Ovary (tissue), 3 donors: Measurements from ENCODE around the gene FXYD1.

Source experiments
- EP300 ChIP-seq: sonication (generic); formaldehyde crosslinking; IDR thresholded peaks from one replicate; pipeline ENCODE4 v1.6.1; 2017; ENCODE audit warnings: antibody characterized with exemption
- POLR2A ChIP-seq: fragments of 450-650 bp; IDR thresholded peaks from one replicate; pipeline ENCODE4 v1.6.1; 2017; ENCODE audit warnings: antibody characterized with exemption, mild to moderate bottlenecking, moderate library complexity
- TF ChIP-seq, protein P1 (sequence below), 3 donors: fragments of 450-650 bp in 2 of 3; fragments of 200-600 bp in 1 of 3; IDR thresholded peaks; one replicate each; pipeline versions ENCODE4 v1.5.1 to v1.8.0; 2016 to 2022; ENCODE audit warnings: antibody characterized with exemption in 3 of 3, mild to moderate bottlenecking in 1 of 3
- donor health status: DM: no; HTN: no; CAD: no.

DNA sequence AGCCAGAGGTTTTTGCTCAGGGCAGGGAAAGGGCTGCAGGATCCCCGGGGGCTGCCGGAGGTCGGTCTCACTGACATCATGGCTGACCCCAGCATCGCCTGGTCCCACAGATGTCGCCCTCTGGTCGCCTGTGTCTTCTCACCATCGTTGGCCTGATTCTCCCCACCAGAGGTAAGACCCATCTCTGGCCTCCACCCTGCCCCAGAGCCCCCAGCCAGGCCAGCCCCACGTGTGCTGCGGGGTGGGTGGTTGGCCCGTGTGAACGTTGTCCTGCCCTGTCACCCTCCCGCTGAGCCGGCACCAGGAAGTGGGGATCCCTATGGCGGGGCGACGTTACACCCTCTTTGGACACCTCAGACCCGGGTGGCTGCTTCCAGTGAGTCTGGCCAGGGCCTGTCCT lies 16.8 kb downstream of the FXYD1 start:
- TF ChIP-seq, protein P1, sequence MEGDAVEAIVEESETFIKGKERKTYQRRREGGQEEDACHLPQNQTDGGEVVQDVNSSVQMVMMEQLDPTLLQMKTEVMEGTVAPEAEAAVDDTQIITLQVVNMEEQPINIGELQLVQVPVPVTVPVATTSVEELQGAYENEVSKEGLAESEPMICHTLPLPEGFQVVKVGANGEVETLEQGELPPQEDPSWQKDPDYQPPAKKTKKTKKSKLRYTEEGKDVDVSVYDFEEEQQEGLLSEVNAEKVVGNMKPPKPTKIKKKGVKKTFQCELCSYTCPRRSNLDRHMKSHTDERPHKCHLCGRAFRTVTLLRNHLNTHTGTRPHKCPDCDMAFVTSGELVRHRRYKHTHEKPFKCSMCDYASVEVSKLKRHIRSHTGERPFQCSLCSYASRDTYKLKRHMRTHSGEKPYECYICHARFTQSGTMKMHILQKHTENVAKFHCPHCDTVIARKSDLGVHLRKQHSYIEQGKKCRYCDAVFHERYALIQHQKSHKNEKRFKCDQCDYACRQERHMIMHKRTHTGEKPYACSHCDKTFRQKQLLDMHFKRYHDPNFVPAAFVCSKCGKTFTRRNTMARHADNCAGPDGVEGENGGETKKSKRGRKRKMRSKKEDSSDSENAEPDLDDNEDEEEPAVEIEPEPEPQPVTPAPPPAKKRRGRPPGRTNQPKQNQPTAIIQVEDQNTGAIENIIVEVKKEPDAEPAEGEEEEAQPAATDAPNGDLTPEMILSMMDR (IDR thresholded peaks at IDR 0.05) = no peak
- TF ChIP-seq POLR2A = no peak
- no peak for TF ChIP-seq EP300
